ENCODE data around the gene PNCK.

DNA sequence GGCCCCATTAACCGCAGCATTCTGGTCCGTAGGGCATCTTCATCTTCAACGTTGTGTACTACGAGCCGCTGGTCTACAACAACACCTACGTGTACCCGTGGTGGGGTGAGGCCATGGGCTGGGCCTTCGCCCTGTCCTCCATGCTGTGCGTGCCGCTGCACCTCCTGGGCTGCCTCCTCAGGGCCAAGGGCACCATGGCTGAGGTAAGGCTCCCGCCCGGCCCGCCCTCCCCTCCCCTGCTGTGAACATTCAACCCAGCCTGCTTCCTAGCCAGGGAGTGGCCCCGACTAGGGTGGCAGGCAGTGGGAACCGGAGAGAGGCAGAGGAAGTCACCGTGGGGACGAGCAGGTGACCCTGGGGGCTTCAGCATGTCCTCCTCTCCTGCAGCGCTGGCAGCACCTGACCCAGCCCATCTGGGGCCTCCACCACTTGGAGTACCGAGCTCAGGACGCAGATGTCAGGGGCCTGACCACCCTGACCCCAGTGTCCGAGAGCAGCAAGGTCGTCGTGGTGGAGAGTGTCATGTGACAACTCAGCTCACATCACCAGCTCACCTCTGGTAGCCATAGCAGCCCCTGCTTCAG, 21.2 kb upstream of the PNCK start:
- TF ChIP-seq, protein P1, sequence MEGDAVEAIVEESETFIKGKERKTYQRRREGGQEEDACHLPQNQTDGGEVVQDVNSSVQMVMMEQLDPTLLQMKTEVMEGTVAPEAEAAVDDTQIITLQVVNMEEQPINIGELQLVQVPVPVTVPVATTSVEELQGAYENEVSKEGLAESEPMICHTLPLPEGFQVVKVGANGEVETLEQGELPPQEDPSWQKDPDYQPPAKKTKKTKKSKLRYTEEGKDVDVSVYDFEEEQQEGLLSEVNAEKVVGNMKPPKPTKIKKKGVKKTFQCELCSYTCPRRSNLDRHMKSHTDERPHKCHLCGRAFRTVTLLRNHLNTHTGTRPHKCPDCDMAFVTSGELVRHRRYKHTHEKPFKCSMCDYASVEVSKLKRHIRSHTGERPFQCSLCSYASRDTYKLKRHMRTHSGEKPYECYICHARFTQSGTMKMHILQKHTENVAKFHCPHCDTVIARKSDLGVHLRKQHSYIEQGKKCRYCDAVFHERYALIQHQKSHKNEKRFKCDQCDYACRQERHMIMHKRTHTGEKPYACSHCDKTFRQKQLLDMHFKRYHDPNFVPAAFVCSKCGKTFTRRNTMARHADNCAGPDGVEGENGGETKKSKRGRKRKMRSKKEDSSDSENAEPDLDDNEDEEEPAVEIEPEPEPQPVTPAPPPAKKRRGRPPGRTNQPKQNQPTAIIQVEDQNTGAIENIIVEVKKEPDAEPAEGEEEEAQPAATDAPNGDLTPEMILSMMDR (conservative IDR thresholded peaks at IDR 0.05 in 1 of 2, IDR thresholded peaks at IDR 0.05 in 1 of 2; ENCODE audit: extremely low read depth in 1 of 2, insufficient read depth in 1 of 2, low read depth in 1 of 2, low read length in 2 of 2) = no peak
- TF ChIP-seq EZH2 (IDR thresholded peaks at IDR 0.05; ENCODE audit: borderline replicate concordance, low read length) = no peak

All from mammary epithelial cell (primary cell).